Thoracic aorta (tissue), 2 donors: Measurements from ENCODE around the gene SETD3. TPM values are rescaled to one million over a fixed set of nuclear protein-coding genes. Genes with fewer than 3 reads are reported as not detected.

Experiments used
- ATAC-seq: fragments of 150-250 bp; one replicate; pipeline ENCODE4 v1.8.0; 2017; ENCODE audit warnings: low read depth; ENCODE audit not compliant: insufficient number of reproducible peaks, low FRiP score
- DNase-seq: peaks from one replicate; pipeline ENCODE4 v3.0.0-alpha.2; 2020; ENCODE audit warnings: low spot score
- H3K27ac ChIP-seq, 2 donors: fragments of 200-600 bp; sonication (generic); 1 replicate in 1 of 2; 2 replicates in 1 of 2; pipeline ENCODE4 v1.5.1; 2016; ENCODE audit warnings: mild to moderate bottlenecking in 2 of 2, moderate library complexity in 2 of 2
- H3K27me3 ChIP-seq: fragments of 200-600 bp; sonication (generic); replicated peaks from 2 replicates; pipeline ENCODE4 v1.6.0; 2016; ENCODE audit warnings: mild to moderate bottlenecking; ENCODE audit not compliant: insufficient read depth
- H3K36me3 ChIP-seq: fragments of 200-600 bp; sonication (generic); one replicate; pipeline ENCODE4 v1.5.1; 2016
- H3K4me1 ChIP-seq, 2 donors: fragments of 200-600 bp; sonication (generic); 1 replicate in 1 of 2; 2 replicates in 1 of 2; pipeline versions ENCODE4 v1.5.1 to v1.6.0; 2016; ENCODE audit warnings: low read depth in 2 of 2, mild to moderate bottlenecking in 1 of 2; ENCODE audit not compliant: control insufficient read depth in 1 of 2
- H3K4me3 ChIP-seq: fragments of 200-600 bp; sonication (generic); 2 replicates; pipeline ENCODE4 v1.5.1; 2016; ENCODE audit warnings: mild to moderate bottlenecking
- H3K9me3 ChIP-seq: fragments of 200-600 bp; sonication (generic); 2 replicates; pipeline ENCODE4 v1.5.1; 2016
- CTCF ChIP-seq: fragments of 200-600 bp; sonication (generic); IDR thresholded peaks from one replicate; pipeline ENCODE4 v1.5.1; 2019; ENCODE audit warnings: antibody characterized with exemption
- total RNA-seq, 2 donors: library from RNA; depleted of rRNA; stranded (reverse); fragments of >200 nt; gene quantifications; one replicate each; pipeline versions ENCODE4 v1.1.0 to v1.2.3, GENCODE V29; 2016

SETD3 gene
- total RNA-seq, 2 donors from 2014 or later = 70.8 to 76.8 TPM

- Histone ChIP-seq H3K4me3 (no peak overlapping the region), H3K4me1 (no peaks in the 10 kb centered on the region), H3K27ac (no peak overlapping the region), H3K27me3 (no peaks in the 10 kb centered on the region), H3K9me3 (no peaks in the 10 kb centered on the region), H3K36me3 (peaks cover 53% of the 10 kb centered on the region)
- no peak for TF ChIP-seq CTCF
- no peak for DNase-seq
- no peak for ATAC-seq
Measured at GRCh38 chr14:99508896-99509629, 28.4 kb upstream of the SETD3 start.

GRCh38 chr14:99507860-99508640, 27.4 kb upstream of the SETD3 start:
- no peak for DNase-seq
- H3K36me3 ChIP-seq = peaks cover 63% of the 10 kb centered on the region
- H3K4me3 ChIP-seq = no peak overlapping the region
- H3K27ac ChIP-seq = no peak overlapping the region
- TF ChIP-seq CTCF = no peak
- ATAC-seq = no peak
- H3K9me3 ChIP-seq = no peaks in the 10 kb centered on the region
- H3K27me3 ChIP-seq = no peaks in the 10 kb centered on the region
- H3K4me1 ChIP-seq = no peaks in the 10 kb centered on the region

- Histone ChIP-seq H3K27ac (no peak overlapping the region), H3K4me1 (no peaks in the 10 kb centered on the region), H3K9me3 (no peaks in the 10 kb centered on the region), H3K27me3 (no peaks in the 10 kb centered on the region), H3K4me3 (no peak overlapping the region), H3K36me3 (peaks cover 77% of the 10 kb centered on the region)
- ATAC-seq = no peak
- DNase-seq = no peak
- no peak for TF ChIP-seq CTCF
Measured at GRCh38 chr14:99506276-99506675, 25.6 kb upstream of the SETD3 start.

- no peak for TF ChIP-seq CTCF
- Histone ChIP-seq H3K4me1 (no peaks in the 10 kb centered on the region), H3K9me3 (no peaks in the 10 kb centered on the region), H3K27ac (no peak overlapping the region), H3K36me3 (peaks cover 81% of the 10 kb centered on the region), H3K4me3 (no peak overlapping the region), H3K27me3 (no peaks in the 10 kb centered on the region)
- DNase-seq = no peak
- ATAC-seq = no peak
Measured at GRCh38 chr14:99505089-99505488, 24.4 kb upstream of the SETD3 start.

GRCh38 chr14:99503848-99504453, 23.3 kb upstream of the SETD3 start:
- Histone ChIP-seq H3K27me3 (no peaks in the 10 kb centered on the region), H3K4me1 (no peaks in the 10 kb centered on the region), H3K27ac (no peak overlapping the region), H3K4me3 (no peak overlapping the region), H3K36me3 (peaks cover 71% of the 10 kb centered on the region), H3K9me3 (no peaks in the 10 kb centered on the region)
- ATAC-seq (no peak), DNase-seq (no peak)
- no peak for TF ChIP-seq CTCF
